Osteocyte (in vitro differentiated cells): ENCODE results near the gene SEPTIN10. TPM values are rescaled to one million over a fixed set of nuclear protein-coding genes. Genes with fewer than 3 reads are reported as not detected.
"Not testable (repeated sequence)": the region's sequence is repeated elsewhere in the genome, so short reads cannot be mapped to it uniquely, and the experiment has no call there.

Experiments
- DNase-seq: peaks from one replicate; pipeline ENCODE4 v3.0.0; 2021; ENCODE audit warnings: mixed read lengths; ENCODE audit not compliant: unreplicated experiment; ENCODE audit errors: extremely low spot score
- H3K27ac Mint-ChIP-seq: one replicate; pipeline ENCODE4 v1.8.0; 2021; ENCODE audit warnings: mild to moderate bottlenecking, mixed read lengths; ENCODE audit not compliant: unreplicated experiment
- H3K27me3 Mint-ChIP-seq: one replicate; pipeline ENCODE4 v1.8.0; 2021; ENCODE audit warnings: mixed read lengths; ENCODE audit not compliant: unreplicated experiment
- H3K36me3 Mint-ChIP-seq: one replicate; pipeline ENCODE4 v1.8.0; 2021; ENCODE audit warnings: mixed read lengths; ENCODE audit not compliant: unreplicated experiment
- H3K4me1 Mint-ChIP-seq: one replicate; pipeline ENCODE4 v1.8.0; 2021; ENCODE audit warnings: mixed read lengths; ENCODE audit not compliant: unreplicated experiment
- H3K4me3 Mint-ChIP-seq: one replicate; pipeline ENCODE4 v1.8.0; 2021; ENCODE audit warnings: mild to moderate bottlenecking, moderate library complexity, mixed read lengths; ENCODE audit not compliant: unreplicated experiment
- H3K9me3 Mint-ChIP-seq: one replicate; pipeline ENCODE4 v1.8.0; 2021; ENCODE audit warnings: mixed read lengths; ENCODE audit not compliant: unreplicated experiment
- total RNA-seq: library from RNA; stranded (reverse); gene quantifications from 2 replicates; pipeline ENCODE4 v1.2.1, GENCODE V29; 2021
- TF ChIP-seq, protein P1 (sequence below): fragments of 200-600 bp; sonication (generic); IDR thresholded peaks from 2 replicates; pipeline ENCODE4 v1.5.0; 2021; ENCODE audit warnings: antibody characterized with exemption, mild to moderate bottlenecking, moderate library complexity

The SEPTIN10 gene
- total RNA-seq, 1 donor from 2014 or later = 109 TPM

DNA sequence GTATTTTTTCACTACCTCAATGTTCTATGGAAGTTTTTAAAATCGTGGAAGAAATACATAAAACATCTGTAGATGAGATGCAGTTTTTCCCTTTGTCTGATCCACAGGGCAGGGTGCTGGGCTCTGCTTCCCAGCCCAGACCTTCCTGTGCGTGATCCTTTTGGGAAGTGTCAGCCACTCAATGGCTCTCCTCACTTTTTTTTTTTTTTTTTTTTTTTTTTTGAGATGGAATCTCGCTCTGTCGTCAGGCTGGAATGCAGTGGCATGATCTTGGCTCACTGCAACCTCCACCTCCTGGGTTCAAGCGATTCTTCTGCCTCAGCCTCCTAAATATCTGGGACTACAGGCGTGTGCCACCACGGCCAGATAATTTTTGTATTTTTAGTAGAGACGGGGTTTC, 33.2 kb upstream of the SEPTIN10 start:
- H3K4me3 Mint-ChIP-seq = no peak overlapping the region
- TF ChIP-seq, protein P1, sequence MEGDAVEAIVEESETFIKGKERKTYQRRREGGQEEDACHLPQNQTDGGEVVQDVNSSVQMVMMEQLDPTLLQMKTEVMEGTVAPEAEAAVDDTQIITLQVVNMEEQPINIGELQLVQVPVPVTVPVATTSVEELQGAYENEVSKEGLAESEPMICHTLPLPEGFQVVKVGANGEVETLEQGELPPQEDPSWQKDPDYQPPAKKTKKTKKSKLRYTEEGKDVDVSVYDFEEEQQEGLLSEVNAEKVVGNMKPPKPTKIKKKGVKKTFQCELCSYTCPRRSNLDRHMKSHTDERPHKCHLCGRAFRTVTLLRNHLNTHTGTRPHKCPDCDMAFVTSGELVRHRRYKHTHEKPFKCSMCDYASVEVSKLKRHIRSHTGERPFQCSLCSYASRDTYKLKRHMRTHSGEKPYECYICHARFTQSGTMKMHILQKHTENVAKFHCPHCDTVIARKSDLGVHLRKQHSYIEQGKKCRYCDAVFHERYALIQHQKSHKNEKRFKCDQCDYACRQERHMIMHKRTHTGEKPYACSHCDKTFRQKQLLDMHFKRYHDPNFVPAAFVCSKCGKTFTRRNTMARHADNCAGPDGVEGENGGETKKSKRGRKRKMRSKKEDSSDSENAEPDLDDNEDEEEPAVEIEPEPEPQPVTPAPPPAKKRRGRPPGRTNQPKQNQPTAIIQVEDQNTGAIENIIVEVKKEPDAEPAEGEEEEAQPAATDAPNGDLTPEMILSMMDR = no peak
- H3K9me3 Mint-ChIP-seq = no peaks in the 10 kb centered on the region
- H3K36me3 Mint-ChIP-seq = no peaks in the 10 kb centered on the region
- peaks cover 31% of the 10 kb centered on the region for H3K4me1 Mint-ChIP-seq
- no peak for DNase-seq
- H3K27ac Mint-ChIP-seq = no peak overlapping the region
- H3K27me3 Mint-ChIP-seq = no peaks in the 10 kb centered on the region

DNA sequence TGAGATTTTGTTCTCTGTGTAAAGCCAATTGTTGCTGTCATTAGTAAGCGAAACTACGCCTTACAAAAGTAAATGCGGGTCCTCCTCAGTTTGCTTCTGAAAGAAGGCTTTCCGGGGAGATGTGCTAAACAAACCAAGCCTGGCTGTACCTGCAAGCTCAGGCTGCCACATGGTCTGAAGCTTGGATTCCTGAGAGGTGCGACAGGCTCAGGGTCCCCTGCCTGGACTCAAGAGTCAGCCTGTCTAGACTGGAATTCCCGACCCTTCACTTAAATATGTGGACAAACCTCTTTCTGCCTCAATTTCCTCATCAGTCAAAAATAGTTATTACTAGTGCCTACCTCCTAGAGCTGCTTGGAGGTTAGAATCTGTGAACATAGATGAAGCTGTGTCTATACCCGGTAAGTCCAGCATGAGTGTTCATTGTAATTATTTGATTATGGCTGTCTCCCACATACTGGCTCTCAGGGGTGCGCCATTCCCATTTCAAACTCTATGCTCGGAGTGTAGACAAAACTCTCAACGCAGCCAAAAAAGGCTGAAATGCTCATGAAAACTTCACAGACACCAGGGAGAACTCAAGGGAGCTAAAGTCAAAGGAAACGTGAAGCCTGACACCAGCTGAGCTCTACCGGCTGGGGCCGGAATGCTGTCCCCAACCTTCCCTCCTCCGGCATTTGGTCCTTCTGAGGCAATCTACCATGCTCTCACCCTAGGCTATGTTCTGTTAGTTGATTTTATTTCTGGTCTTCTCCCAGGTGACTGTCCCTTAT, 31.8 kb upstream of the SEPTIN10 start:
- TF ChIP-seq, protein P1 = no peak
- H3K4me1 Mint-ChIP-seq = peaks cover 31% of the 10 kb centered on the region
- no peak for DNase-seq
- H3K27ac Mint-ChIP-seq = no peak overlapping the region
- H3K27me3 Mint-ChIP-seq = no peaks in the 10 kb centered on the region
- no peaks in the 10 kb centered on the region for H3K9me3 Mint-ChIP-seq
- H3K36me3 Mint-ChIP-seq = no peaks in the 10 kb centered on the region
- no peak overlapping the region for H3K4me3 Mint-ChIP-seq

DNA sequence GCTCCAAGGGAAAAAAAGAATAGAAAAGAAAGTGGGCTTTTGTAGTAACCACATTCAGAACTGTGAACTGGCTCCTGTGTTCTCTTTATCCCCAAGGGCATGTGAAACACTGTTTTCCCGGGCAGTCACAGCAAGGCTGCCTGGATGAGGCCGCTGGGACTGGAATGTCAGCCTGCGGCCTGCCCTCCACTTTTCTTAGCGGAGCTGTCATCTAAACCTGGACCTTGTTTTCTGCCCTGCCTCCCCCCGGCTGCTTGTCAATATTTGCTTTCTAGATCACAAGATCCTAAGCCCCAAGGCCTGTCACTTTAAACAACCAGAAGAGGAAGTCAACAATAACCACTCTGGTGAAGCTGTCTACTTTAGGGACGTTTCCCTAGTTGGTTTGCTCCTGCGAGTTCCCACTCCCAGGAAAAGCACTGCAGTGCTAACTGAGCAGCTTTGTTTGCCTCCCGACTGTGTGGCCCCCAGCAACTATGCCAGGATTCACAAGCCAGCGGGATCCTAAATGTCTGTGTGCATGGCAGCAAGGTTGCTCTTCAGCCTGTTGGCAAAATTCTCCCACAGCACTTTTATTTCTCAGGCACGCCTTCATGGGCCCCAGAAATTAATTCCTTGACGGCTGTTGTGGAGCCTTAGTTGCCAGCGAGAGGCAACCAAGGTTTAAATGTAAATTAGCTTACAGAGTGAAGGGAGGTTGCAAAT, 31.0 kb upstream of the SEPTIN10 start:
- Mint-ChIP-seq H3K4me1 (peaks cover 31% of the 10 kb centered on the region), H3K36me3 (no peaks in the 10 kb centered on the region), H3K27me3 (no peaks in the 10 kb centered on the region), H3K27ac (peak overlapping the region; percentile 89), H3K4me3 (peak overlapping the region; percentile 40), H3K9me3 (no peaks in the 10 kb centered on the region)
- TF ChIP-seq, protein P1 = no peak
- DNase-seq = no peak

DNA sequence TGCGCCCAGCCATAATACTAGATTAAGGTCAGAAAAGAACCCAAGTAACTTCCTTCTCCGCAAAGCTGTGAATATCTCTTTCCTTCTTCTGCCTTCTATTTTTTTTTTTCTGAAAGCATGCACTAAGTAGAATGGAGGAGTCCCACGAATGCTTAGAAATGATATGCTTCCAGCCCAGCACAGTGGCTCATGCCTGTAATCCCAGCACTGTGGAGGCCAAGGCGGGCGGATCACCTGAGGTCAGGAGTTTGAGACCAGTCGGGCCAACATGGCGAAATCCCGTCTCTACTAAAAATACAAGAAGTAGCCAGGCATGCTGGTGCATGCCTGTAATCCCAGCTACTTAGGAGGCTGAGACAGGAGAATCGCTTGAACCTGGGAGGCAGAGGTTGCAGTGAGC, 26.2 kb upstream of the SEPTIN10 start:
- H3K9me3 Mint-ChIP-seq, DNase-seq, H3K4me3 Mint-ChIP-seq, H3K27ac Mint-ChIP-seq, H3K36me3 Mint-ChIP-seq, H3K27me3 Mint-ChIP-seq: not testable (repeated sequence)
- peaks cover 21% of the 10 kb centered on the region for H3K4me1 Mint-ChIP-seq

DNA sequence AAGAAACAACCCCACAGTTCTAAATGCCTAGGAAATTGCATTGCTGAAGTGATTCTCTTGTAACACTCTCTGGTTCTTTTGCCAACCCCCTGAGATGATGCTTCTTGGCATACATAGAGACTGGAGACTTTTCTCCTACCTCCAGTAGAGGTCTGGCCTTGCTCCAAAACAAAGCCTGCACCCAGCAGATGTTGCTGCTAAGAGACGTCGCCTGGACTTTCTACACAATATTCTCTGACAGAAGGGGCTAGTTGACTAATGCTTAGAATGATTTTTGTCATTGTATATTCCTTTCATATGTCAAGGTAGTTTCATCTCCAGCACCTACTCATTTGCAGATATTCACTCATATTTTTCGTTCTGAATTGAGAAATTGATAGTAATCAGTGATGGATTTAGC, 25.0 kb upstream of the SEPTIN10 start:
- H3K36me3 Mint-ChIP-seq = no peaks in the 10 kb centered on the region
- H3K4me1 Mint-ChIP-seq = peaks cover 9% of the 10 kb centered on the region
- no peak for DNase-seq
- H3K27me3 Mint-ChIP-seq = no peaks in the 10 kb centered on the region
- no peak overlapping the region for H3K27ac Mint-ChIP-seq
- TF ChIP-seq, protein P1 = no peak
- H3K4me3 Mint-ChIP-seq = no peak overlapping the region
- H3K9me3 Mint-ChIP-seq = no peaks in the 10 kb centered on the region
